HEK293 (cell line): ENCODE measurements around the gene CADPS.

Source experiments
- CTCF ChIA-PET: fragments of 350-600 bp; formaldehyde crosslinking; extraction: SDS; loops from one replicate; lab custom pipeline; 2021; ENCODE audit warnings: antibody characterized with exemption; lab: Yijun Ruan, JAX
- POLR2A ChIA-PET: fragments of 300-600 bp; formaldehyde crosslinking; extraction: SDS; loops from one replicate; lab custom pipeline; 2020; ENCODE audit warnings: antibody characterized with exemption, inconsistent platforms; lab: Yijun Ruan, JAX
- H3K27ac ChIP-seq: fragments of 200-500 bp; sonication (Bioruptor generic); 2 replicates; pipeline ENCODE4 v1.5.1; 2014; ENCODE audit warnings: low read depth, low read length, control low read depth, inconsistent platforms; ENCODE audit errors: extremely low read depth
- H3K36me3 ChIP-seq, 2 experiments: fragments of 200-500 bp in 1 of 2; sonication (Bioruptor generic) in 1 of 2; 1 replicate in 1 of 2; 2 replicates in 1 of 2; pipeline ENCODE4 v1.5.1; 2014 to 2017; ENCODE audit warnings: inconsistent platforms in 2 of 2, low read length in 2 of 2; ENCODE audit not compliant: control insufficient read depth in 2 of 2, insufficient read depth in 1 of 2
- H3K4me1 ChIP-seq: fragments of 200-500 bp; sonication (Bioruptor generic); 2 replicates; pipeline ENCODE4 v1.5.1; 2014; ENCODE audit warnings: mild to moderate bottlenecking, low read length, inconsistent platforms; ENCODE audit not compliant: control insufficient read depth, insufficient read depth
- H3K4me3 ChIP-seq: 2 replicates; pipeline ENCODE4 v1.5.1; 2011; ENCODE audit warnings: low read depth, mild to moderate bottlenecking, control low read depth, low read length, moderate library complexity
- H3K9me3 ChIP-seq: fragments of 200-500 bp; sonication (Bioruptor generic); 2 replicates; pipeline ENCODE4 v1.5.1; 2014; ENCODE audit warnings: low read depth, low read length, inconsistent platforms; ENCODE audit not compliant: control insufficient read depth, insufficient read depth
- BCL11A ChIP-seq: fragments of 450-650 bp; formaldehyde crosslinking; IDR thresholded peaks from 2 replicates; pipeline ENCODE4 v1.5.1; 2016; ENCODE audit warnings: low read depth, missing biosample characterization, missing genetic modification characterization
- KLF1 ChIP-seq: fragments of 450-650 bp; formaldehyde crosslinking; IDR thresholded peaks from 2 replicates; pipeline ENCODE4 v1.5.1; 2016; ENCODE audit warnings: missing biosample characterization, missing genetic modification characterization
- MZF1 ChIP-seq: fragments of 450-650 bp; formaldehyde crosslinking; IDR thresholded peaks from 2 replicates; pipeline ENCODE4 v1.5.1; 2017; ENCODE audit warnings: missing biosample characterization, missing genetic modification characterization, borderline replicate concordance
- RBAK ChIP-seq: fragments of 450-650 bp; formaldehyde crosslinking; IDR thresholded peaks from 2 replicates; pipeline ENCODE4 v1.5.1; 2016; ENCODE audit warnings: missing biosample characterization, missing genetic modification characterization
- SCRT1 ChIP-seq: fragments of 450-650 bp; formaldehyde crosslinking; IDR thresholded peaks from 2 replicates; pipeline ENCODE4 v1.5.1; 2016; ENCODE audit warnings: missing biosample characterization, missing genetic modification characterization, borderline replicate concordance
- WT1 ChIP-seq: fragments of 450-650 bp; formaldehyde crosslinking; IDR thresholded peaks from 2 replicates; pipeline ENCODE4 v1.5.1; 2016; ENCODE audit warnings: missing biosample characterization, missing genetic modification characterization
- YY2 ChIP-seq: fragments of 450-650 bp; formaldehyde crosslinking; IDR thresholded peaks from 2 replicates; pipeline ENCODE4 v1.5.1; 2016; ENCODE audit warnings: missing biosample characterization, missing genetic modification characterization
- ZFP69B ChIP-seq: fragments of 450-650 bp; formaldehyde crosslinking; IDR thresholded peaks from 2 replicates; pipeline ENCODE4 v1.5.1; 2016; ENCODE audit warnings: missing biosample characterization, missing genetic modification characterization
- ZNF146 ChIP-seq: fragments of 450-650 bp; formaldehyde crosslinking; IDR thresholded peaks from 2 replicates; pipeline ENCODE4 v1.5.1; 2016; ENCODE audit warnings: missing biosample characterization, missing genetic modification characterization
- ZNF292 ChIP-seq: fragments of 450-650 bp; formaldehyde crosslinking; IDR thresholded peaks from 2 replicates; pipeline ENCODE4 v1.5.1; 2016; ENCODE audit warnings: low read depth, missing biosample characterization, missing genetic modification characterization, borderline replicate concordance
- ZNF391 ChIP-seq: fragments of 450-650 bp; formaldehyde crosslinking; IDR thresholded peaks from 2 replicates; pipeline ENCODE4 v1.5.1; 2016; ENCODE audit warnings: low read depth, missing biosample characterization, missing genetic modification characterization, borderline replicate concordance
- ZNF514 ChIP-seq: fragments of 450-650 bp; formaldehyde crosslinking; IDR thresholded peaks from 2 replicates; pipeline ENCODE4 v1.5.1; 2016; ENCODE audit warnings: missing biosample characterization, missing genetic modification characterization
- ZNF558 ChIP-seq: fragments of 450-650 bp; formaldehyde crosslinking; IDR thresholded peaks from 2 replicates; pipeline ENCODE4 v1.5.1; 2016; ENCODE audit warnings: missing biosample characterization, missing genetic modification characterization
- ZNF664 ChIP-seq: fragments of 450-650 bp; formaldehyde crosslinking; IDR thresholded peaks from 2 replicates; pipeline ENCODE4 v1.5.1; 2016; ENCODE audit warnings: missing biosample characterization, missing genetic modification characterization
- ZNF777 ChIP-seq: fragments of 450-650 bp; formaldehyde crosslinking; IDR thresholded peaks from 2 replicates; pipeline ENCODE4 v1.5.1; 2017; ENCODE audit warnings: missing biosample characterization, missing genetic modification characterization, borderline replicate concordance
- TF ChIP-seq, protein P1 (sequence below): fragments of 450-650 bp; formaldehyde crosslinking; IDR thresholded peaks from 2 replicates; pipeline ENCODE4 v1.5.1; 2016; ENCODE audit warnings: missing biosample characterization, missing genetic modification characterization
- TF ChIP-seq, protein P2 (sequence below): fragments of 450-650 bp; formaldehyde crosslinking; IDR thresholded peaks from 2 replicates; pipeline ENCODE4 v1.5.1; 2017; ENCODE audit warnings: missing biosample characterization, missing genetic modification characterization
- TF ChIP-seq, protein P3 (sequence below): fragments of 450-650 bp; formaldehyde crosslinking; IDR thresholded peaks from 2 replicates; pipeline ENCODE4 v1.5.1; 2017; ENCODE audit warnings: missing biosample characterization, missing genetic modification characterization
- TF ChIP-seq, protein P4 (sequence below): fragments of 450-650 bp; formaldehyde crosslinking; IDR thresholded peaks from 2 replicates; pipeline ENCODE4 v1.5.0; 2017; ENCODE audit warnings: missing biosample characterization, missing genetic modification characterization, borderline replicate concordance
- TF ChIP-seq, protein P5 (sequence below): fragments of 450-650 bp; formaldehyde crosslinking; IDR thresholded peaks from 2 replicates; pipeline ENCODE4 v1.5.1; 2017; ENCODE audit warnings: missing biosample characterization, mild to moderate bottlenecking, missing genetic modification characterization, moderate library complexity

CADPS gene

DNA sequence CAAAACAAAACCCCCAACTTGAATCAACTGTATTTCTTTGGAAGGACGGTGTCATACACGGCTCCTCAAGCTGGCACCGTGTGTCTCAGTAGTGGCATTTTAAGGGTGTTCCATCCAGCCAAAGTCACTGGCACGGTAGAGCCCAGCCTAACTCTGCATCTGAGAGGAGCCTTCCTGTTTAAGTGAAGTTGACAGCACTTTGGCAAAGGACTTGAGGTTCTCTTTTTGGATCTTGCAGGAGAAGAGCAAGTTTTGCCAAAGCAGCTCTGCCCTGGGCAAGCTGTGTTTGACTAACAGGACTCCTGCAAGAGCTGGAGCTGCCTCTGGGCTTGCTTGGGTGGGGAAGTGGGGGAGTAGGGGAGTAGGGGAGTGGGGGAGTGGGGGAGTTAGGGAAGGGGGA lies 392.3 kb downstream of the CADPS start (continued):
- TF ChIP-seq, protein P1, sequence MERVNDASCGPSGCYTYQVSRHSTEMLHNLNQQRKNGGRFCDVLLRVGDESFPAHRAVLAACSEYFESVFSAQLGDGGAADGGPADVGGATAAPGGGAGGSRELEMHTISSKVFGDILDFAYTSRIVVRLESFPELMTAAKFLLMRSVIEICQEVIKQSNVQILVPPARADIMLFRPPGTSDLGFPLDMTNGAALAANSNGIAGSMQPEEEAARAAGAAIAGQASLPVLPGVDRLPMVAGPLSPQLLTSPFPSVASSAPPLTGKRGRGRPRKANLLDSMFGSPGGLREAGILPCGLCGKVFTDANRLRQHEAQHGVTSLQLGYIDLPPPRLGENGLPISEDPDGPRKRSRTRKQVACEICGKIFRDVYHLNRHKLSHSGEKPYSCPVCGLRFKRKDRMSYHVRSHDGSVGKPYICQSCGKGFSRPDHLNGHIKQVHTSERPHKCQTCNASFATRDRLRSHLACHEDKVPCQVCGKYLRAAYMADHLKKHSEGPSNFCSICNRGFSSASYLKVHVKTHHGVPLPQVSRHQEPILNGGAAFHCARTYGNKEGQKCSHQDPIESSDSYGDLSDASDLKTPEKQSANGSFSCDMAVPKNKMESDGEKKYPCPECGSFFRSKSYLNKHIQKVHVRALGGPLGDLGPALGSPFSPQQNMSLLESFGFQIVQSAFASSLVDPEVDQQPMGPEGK (tag by site-specific recombination) = no peak
- TF ChIP-seq MZF1 = no peak
- no peak for TF ChIP-seq YY2 (tag by site-specific recombination)
- TF ChIP-seq RBAK (tag by site-specific recombination) = no peak
- no peak for TF ChIP-seq ZNF664 (tag by site-specific recombination)

DNA sequence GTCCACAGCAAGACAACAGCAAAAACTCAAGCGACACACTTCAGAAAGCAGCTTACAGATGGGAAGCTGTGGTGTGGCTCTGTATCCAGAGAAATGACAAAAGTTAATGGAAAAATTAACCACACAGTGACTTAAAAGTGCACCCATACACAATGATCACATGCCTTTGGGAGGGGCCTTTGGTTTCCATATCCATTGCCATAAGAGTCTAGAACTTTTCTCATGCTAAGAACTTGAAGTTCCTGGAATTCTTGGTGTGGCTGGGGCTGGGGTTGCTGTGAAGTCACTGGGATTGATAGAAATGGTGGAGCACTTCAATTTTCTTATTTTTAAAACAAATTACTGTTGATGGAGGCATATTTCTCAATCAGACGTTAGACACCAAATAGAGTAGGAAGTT lies 393.3 kb downstream of the CADPS start:
- POLR2A ChIA-PET = no interaction called here
- Histone ChIP-seq H3K36me3 (no peaks in the 10 kb centered on the region), H3K4me1 (no peaks in the 10 kb centered on the region), H3K4me3 (no peak overlapping the region), H3K27ac (no peak overlapping the region), H3K9me3 (no peaks in the 10 kb centered on the region)
- CTCF ChIA-PET = interaction anchor here (0.7 kb wide), 1 partner anchor 372 kb away, joined by 6 read pairs; no protein-coding TSS in a partner anchor
- TF ChIP-seq, protein P2, sequence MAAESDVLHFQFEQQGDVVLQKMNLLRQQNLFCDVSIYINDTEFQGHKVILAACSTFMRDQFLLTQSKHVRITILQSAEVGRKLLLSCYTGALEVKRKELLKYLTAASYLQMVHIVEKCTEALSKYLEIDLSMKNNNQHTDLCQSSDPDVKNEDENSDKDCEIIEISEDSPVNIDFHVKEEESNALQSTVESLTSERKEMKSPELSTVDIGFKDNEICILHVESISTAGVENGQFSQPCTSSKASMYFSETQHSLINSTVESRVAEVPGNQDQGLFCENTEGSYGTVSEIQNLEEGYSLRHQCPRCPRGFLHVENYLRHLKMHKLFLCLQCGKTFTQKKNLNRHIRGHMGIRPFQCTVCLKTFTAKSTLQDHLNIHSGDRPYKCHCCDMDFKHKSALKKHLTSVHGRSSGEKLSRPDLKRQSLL (tag by site-specific recombination) = no peak
- no peak for TF ChIP-seq SCRT1 (tag by site-specific recombination)
- TF ChIP-seq, protein P3, sequence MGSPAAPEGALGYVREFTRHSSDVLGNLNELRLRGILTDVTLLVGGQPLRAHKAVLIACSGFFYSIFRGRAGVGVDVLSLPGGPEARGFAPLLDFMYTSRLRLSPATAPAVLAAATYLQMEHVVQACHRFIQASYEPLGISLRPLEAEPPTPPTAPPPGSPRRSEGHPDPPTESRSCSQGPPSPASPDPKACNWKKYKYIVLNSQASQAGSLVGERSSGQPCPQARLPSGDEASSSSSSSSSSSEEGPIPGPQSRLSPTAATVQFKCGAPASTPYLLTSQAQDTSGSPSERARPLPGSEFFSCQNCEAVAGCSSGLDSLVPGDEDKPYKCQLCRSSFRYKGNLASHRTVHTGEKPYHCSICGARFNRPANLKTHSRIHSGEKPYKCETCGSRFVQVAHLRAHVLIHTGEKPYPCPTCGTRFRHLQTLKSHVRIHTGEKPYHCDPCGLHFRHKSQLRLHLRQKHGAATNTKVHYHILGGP = no peak
- TF ChIP-seq, protein P4, sequence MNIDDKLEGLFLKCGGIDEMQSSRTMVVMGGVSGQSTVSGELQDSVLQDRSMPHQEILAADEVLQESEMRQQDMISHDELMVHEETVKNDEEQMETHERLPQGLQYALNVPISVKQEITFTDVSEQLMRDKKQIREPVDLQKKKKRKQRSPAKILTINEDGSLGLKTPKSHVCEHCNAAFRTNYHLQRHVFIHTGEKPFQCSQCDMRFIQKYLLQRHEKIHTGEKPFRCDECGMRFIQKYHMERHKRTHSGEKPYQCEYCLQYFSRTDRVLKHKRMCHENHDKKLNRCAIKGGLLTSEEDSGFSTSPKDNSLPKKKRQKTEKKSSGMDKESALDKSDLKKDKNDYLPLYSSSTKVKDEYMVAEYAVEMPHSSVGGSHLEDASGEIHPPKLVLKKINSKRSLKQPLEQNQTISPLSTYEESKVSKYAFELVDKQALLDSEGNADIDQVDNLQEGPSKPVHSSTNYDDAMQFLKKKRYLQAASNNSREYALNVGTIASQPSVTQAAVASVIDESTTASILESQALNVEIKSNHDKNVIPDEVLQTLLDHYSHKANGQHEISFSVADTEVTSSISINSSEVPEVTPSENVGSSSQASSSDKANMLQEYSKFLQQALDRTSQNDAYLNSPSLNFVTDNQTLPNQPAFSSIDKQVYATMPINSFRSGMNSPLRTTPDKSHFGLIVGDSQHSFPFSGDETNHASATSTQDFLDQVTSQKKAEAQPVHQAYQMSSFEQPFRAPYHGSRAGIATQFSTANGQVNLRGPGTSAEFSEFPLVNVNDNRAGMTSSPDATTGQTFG (tag by site-specific recombination) = no peak
- TF ChIP-seq ZNF146 = no peak
- TF ChIP-seq KLF1 = no peak
- TF ChIP-seq, protein P5, sequence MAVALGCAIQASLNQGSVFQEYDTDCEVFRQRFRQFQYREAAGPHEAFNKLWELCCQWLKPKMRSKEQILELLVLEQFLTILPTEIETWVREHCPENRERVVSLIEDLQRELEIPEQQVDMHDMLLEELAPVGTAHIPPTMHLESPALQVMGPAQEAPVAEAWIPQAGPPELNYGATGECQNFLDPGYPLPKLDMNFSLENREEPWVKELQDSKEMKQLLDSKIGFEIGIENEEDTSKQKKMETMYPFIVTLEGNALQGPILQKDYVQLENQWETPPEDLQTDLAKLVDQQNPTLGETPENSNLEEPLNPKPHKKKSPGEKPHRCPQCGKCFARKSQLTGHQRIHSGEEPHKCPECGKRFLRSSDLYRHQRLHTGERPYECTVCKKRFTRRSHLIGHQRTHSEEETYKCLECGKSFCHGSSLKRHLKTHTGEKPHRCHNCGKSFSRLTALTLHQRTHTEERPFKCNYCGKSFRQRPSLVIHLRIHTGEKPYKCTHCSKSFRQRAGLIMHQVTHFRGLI = no peak
- no peak for TF ChIP-seq YY2 (tag by site-specific recombination)
- no peak for TF ChIP-seq ZNF558 (tag by site-specific recombination)
- no peak for TF ChIP-seq ZNF777 (tag by site-specific recombination)
- TF ChIP-seq ZNF292 (tag by site-specific recombination) = no peak

DNA sequence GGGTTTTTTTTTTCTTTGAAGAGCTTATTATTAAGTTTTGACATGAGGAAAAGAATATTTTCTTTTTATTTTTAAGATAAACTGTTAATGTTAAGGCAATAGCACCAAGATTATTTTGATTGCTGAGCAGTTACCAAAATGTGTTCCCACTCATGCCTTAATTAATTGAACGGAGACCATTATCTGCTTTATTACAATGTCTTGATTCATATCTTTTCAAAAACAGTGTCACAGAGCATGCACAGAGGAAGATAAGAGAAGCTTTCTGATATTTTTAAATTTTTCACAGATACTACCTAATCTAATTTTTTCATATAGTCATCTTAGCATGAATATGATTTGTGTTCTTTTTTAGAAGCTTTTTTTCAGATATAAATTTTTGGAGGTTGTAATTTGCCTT lies 395.2 kb downstream of the CADPS start:
- no peaks in the 10 kb centered on the region for H3K4me1 ChIP-seq
- H3K36me3 ChIP-seq = no peaks in the 10 kb centered on the region
- no peaks in the 10 kb centered on the region for H3K9me3 ChIP-seq
- TF ChIP-seq ZNF514 (tag by site-specific recombination) (no peak), WT1 (tag by site-specific recombination) (no peak), BCL11A (tag by site-specific recombination) (no peak), ZNF391 (tag by site-specific recombination) (no peak), ZFP69B (no peak)
- H3K27ac ChIP-seq = no peak overlapping the region
- CTCF ChIA-PET = no interaction called here
- POLR2A ChIA-PET = no interaction called here
- no peak overlapping the region for H3K4me3 ChIP-seq
